OCI-LY7 (cell line): ENCODE results near the gene KCTD7. TPM values are rescaled to one million over a fixed set of nuclear protein-coding genes. Genes with fewer than 3 reads are reported as not detected.
A peak's percentile ranks its signal among the peaks of the same experiment; 100 is the strongest.
"Not testable (repeated sequence)": the region's sequence is repeated elsewhere in the genome, so short reads cannot be mapped to it uniquely, and the experiment has no call there.

ENCODE experiments used
- BruUV-seq: library from RNA; stranded (reverse); fragments of 400-500 nt; replicated peaks from 2 replicates; lab custom pipeline; 2021; lab: Mats Ljungman, UMichigan
- CTCF ChIA-PET: fragments of 300-600 bp; sonication (Branson Sonifier 250); formaldehyde crosslinking; loops from one replicate; lab custom pipeline; 2022; ENCODE audit warnings: antibody characterized with exemption; ENCODE audit not compliant: unreplicated experiment; lab: Charles Lee
- POLR2A ChIA-PET: fragments of 300-600 bp; sonication (Branson Sonifier 250); formaldehyde crosslinking; loops from one replicate; lab custom pipeline; 2022; ENCODE audit warnings: antibody characterized with exemption; lab: Charles Lee
- DNase-seq: peaks from one replicate; pipeline ENCODE4 v3.0.0-alpha.2; 2015; ENCODE audit warnings: low spot score
- H2AFZ ChIP-seq: fragments of 200-600 bp; sonication (generic), shearing (Covaris generic); 2 replicates; pipeline ENCODE4 v1.6.1; 2014; ENCODE audit warnings: mild to moderate bottlenecking, antibody characterized with exemption, low read length, moderate library complexity
- H3K27ac ChIP-seq: fragments of 200-600 bp; sonication (generic); 2 replicates; pipeline ENCODE4 v1.5.1; 2014; ENCODE audit warnings: mixed run types, low read depth, mild to moderate bottlenecking, moderate library complexity, low read length, inconsistent platforms; ENCODE audit not compliant: poor library complexity, severe bottlenecking
- H3K36me3 ChIP-seq: fragments of 200-600 bp; sonication (generic); 2 replicates; pipeline ENCODE4 v1.6.1; 2014; ENCODE audit warnings: mild to moderate bottlenecking, antibody characterized with exemption, low read length, moderate library complexity, mixed read lengths; ENCODE audit not compliant: insufficient read depth
- H3K4me1 ChIP-seq: fragments of 200-600 bp; sonication (generic); 2 replicates; pipeline ENCODE4 v1.5.1; 2014; ENCODE audit warnings: mild to moderate bottlenecking, low read length; ENCODE audit not compliant: insufficient read depth, poor library complexity, severe bottlenecking
- H3K4me2 ChIP-seq: fragments of 200-600 bp; sonication (generic); 2 replicates; pipeline ENCODE4 v1.6.1; 2014; ENCODE audit warnings: mild to moderate bottlenecking, low read length
- H3K4me3 ChIP-seq: fragments of 200-600 bp; sonication (generic); 2 replicates; pipeline ENCODE4 v1.5.1; 2014; ENCODE audit warnings: mild to moderate bottlenecking, low read depth, low read length; ENCODE audit not compliant: poor library complexity, severe bottlenecking
- H3K79me2 ChIP-seq: fragments of 200-600 bp; sonication (generic); 2 replicates; pipeline ENCODE4 v1.6.1; 2016; ENCODE audit warnings: low read depth, mild to moderate bottlenecking, low read length, moderate library complexity, mixed read lengths; ENCODE audit not compliant: insufficient read depth
- H3K9me2 ChIP-seq: fragments of 200-600 bp; sonication (generic); 2 replicates; pipeline ENCODE4 v1.6.1; 2016; ENCODE audit warnings: mild to moderate bottlenecking, low read length, mixed read lengths; ENCODE audit not compliant: insufficient read depth
- H3K9me3 ChIP-seq: fragments of 200-600 bp; sonication (generic); 2 replicates; pipeline ENCODE4 v1.6.1; 2014; ENCODE audit warnings: mild to moderate bottlenecking, mixed run types, low read length, mixed read lengths
- H4K20me1 ChIP-seq: fragments of 200-600 bp; sonication (generic); 2 replicates; pipeline ENCODE4 v1.6.1; 2014; ENCODE audit warnings: mild to moderate bottlenecking, antibody characterized with exemption, low read length, moderate library complexity, mixed read lengths; ENCODE audit not compliant: insufficient read depth
- EZH2phosphoT487 ChIP-seq: fragments of 200-600 bp; sonication (generic); IDR thresholded peaks from 2 replicates; pipeline ENCODE4 v1.6.1; 2018; ENCODE audit warnings: low read depth, borderline replicate concordance, mild to moderate bottlenecking, mixed run types, antibody characterized with exemption, low read length, moderate library complexity, mixed read lengths
- intact Hi-C: fragments of 100-400 bp; cut with micrococcal nuclease; formaldehyde crosslinking; loops from one replicate; pipeline ENCODE4 v1.10.0; 2022; ENCODE audit not compliant: unreplicated experiment
- total RNA-seq, 2 experiments: library from RNA; depleted of rRNA in 1 of 2; stranded (reverse); fragments of >200 nt in 1 of 2; shearing (Covaris generic) in 1 of 2; gene quantifications; 2 replicates each; pipeline ENCODE4 v1.2.3, GENCODE V29; 2014 to 2022
- TF ChIP-seq, protein P1 (sequence below): fragments of 200-600 bp; sonication (generic); conservative IDR thresholded peaks from 2 replicates; pipeline ENCODE4 v1.5.1; 2014; ENCODE audit warnings: mild to moderate bottlenecking, antibody characterized with exemption, low read length, moderate library complexity, mixed read lengths

Gene KCTD7
- total RNA-seq, 2 experiments from 2014 or later = 40.5 to 41.8 TPM

DNA sequence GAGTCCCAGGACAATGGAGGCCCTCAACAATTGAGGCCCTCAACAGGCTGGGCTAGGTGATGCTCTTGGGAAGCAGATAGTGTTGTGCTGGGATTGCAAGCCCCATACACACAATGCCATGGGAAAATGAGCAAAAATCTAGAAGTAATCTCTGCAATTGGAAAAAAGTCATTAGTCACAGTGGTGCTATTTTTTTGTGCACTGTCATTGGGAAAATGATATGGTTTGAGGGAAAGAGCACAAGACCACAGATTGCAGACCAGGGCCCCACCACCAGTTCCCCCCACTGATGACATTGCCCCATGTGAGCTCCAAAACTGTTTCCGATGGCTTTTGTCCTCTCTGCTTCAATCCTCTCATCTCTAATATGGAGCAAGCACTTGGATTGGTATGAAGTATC is 1.9 kb downstream of the KCTD7 start:
- CTCF ChIA-PET = no interaction called here
- POLR2A ChIA-PET = interaction anchor here (0.5 to 4.2 kb wide), 3 partner anchors 12 to 41 kb away, joined by 3 to 20 read pairs (median 3); no protein-coding TSS in a partner anchor

DNA sequence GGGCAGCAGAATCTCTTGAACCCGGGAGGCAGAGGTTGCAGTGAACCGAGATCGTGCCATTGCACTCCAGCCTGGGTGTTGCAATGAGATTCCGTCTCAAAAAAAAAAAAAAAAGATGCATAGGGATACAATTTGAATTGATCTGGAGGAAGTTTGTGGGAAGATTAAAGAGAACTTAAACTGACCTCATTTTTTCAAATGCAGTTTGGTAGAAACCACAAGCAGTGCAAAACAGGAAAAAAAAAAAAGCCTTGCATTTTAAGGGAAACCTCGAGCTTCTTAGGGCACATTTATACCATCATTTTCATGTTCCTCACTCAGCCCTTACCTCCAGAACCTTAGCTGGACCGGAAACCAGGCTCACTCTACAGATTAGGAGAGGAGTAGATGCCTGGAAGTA is 2.8 kb downstream of the KCTD7 start:
- peaks cover 40% of the 10 kb centered on the region; the same call in 1 of the 2 replicates for H3K79me2 ChIP-seq
- peaks cover 16% of the 10 kb centered on the region for H3K36me3 ChIP-seq
- DNase-seq = peak; percentile 30
- H4K20me1 ChIP-seq = no peaks in the 10 kb centered on the region
- CTCF ChIA-PET = no interaction called here
- BruUV-seq = no TSS peak
- peak overlapping the region; percentile 97 for H3K4me2 ChIP-seq
- H2AFZ ChIP-seq = peak overlapping the region; percentile 15; the same call in 1 of the 2 replicates
- no peaks in the 10 kb centered on the region for H3K9me2 ChIP-seq
- H3K9me3 ChIP-seq = no peaks in the 10 kb centered on the region
- intact Hi-C loops = loop anchor here (10.0 kb wide), 1 partner anchor 363 kb away; the partner anchor contains the start of genes SBDS and TYW1
- TF ChIP-seq, protein P1, sequence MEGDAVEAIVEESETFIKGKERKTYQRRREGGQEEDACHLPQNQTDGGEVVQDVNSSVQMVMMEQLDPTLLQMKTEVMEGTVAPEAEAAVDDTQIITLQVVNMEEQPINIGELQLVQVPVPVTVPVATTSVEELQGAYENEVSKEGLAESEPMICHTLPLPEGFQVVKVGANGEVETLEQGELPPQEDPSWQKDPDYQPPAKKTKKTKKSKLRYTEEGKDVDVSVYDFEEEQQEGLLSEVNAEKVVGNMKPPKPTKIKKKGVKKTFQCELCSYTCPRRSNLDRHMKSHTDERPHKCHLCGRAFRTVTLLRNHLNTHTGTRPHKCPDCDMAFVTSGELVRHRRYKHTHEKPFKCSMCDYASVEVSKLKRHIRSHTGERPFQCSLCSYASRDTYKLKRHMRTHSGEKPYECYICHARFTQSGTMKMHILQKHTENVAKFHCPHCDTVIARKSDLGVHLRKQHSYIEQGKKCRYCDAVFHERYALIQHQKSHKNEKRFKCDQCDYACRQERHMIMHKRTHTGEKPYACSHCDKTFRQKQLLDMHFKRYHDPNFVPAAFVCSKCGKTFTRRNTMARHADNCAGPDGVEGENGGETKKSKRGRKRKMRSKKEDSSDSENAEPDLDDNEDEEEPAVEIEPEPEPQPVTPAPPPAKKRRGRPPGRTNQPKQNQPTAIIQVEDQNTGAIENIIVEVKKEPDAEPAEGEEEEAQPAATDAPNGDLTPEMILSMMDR = no peak
- TF ChIP-seq EZH2phosphoT487 = no peak
- H3K4me3 ChIP-seq = peak overlapping the region; percentile 74
- peaks cover 81% of the 10 kb centered on the region for H3K4me1 ChIP-seq
- POLR2A ChIA-PET = interaction anchor here (0.7 to 4.2 kb wide), 5 partner anchors 10 to 213 kb away, joined by 3 to 20 read pairs (median 5); no protein-coding TSS in a partner anchor
- H3K27ac ChIP-seq = peak overlapping the region; percentile 64

More for the DNA sequence above, 1.9 kb downstream of the KCTD7 start:
- no peak for DNase-seq
- no TSS peak for BruUV-seq
- no peak for TF ChIP-seq EZH2phosphoT487
- TF ChIP-seq, protein P1 = no peak
- peaks cover 13% of the 10 kb centered on the region for H3K36me3 ChIP-seq
- no peaks in the 10 kb centered on the region for H3K9me2 ChIP-seq
- H3K4me1 ChIP-seq = peaks cover 77% of the 10 kb centered on the region
- intact Hi-C loops = loop anchor here (10.0 kb wide), 1 partner anchor 364 kb away; the partner anchor contains the start of genes SBDS and TYW1
- no peaks in the 10 kb centered on the region for H4K20me1 ChIP-seq
- H3K4me3 ChIP-seq = peak overlapping the region; percentile 74
- H3K9me3 ChIP-seq = no peaks in the 10 kb centered on the region
- H3K27ac ChIP-seq = peak overlapping the region; percentile 64
- H3K79me2 ChIP-seq = peaks cover 40% of the 10 kb centered on the region; the same call in 1 of the 2 replicates
- H2AFZ ChIP-seq = no peak overlapping the region
- peak overlapping the region; percentile 97 for H3K4me2 ChIP-seq

DNA sequence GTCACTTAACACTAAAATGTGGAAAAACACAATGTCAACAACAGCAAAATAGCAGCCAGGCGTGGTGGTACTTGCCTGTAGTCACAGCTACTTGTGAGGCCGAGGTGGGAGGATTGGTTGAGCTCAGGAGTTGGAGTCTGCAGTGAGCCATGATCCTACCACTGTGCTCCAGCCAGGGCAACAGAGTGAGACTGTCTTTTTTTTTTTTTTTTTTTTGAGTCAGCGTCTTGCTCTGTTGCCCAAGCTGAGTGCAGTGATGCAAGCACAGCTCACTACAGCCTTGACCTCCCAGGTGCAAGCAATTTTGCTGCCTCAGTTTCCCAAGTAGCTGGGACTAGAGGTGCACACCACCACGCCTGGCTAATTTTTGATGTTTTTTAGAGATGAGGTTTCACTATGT is 6.1 kb downstream of the KCTD7 start:
- Histone ChIP-seq H4K20me1 (no peaks in the 10 kb centered on the region), H3K4me3 (peak overlapping the region; percentile 23), H3K9me3 (no peaks in the 10 kb centered on the region), H3K27ac (peak overlapping the region; percentile 81), H3K9me2 (no peaks in the 10 kb centered on the region), H3K79me2 (peaks cover 34% of the 10 kb centered on the region; the same call in 1 of the 2 replicates), H3K4me1 (peaks cover 60% of the 10 kb centered on the region), H2AFZ (no peak overlapping the region), H3K4me2 (peak overlapping the region; percentile 61), H3K36me3 (peaks cover 47% of the 10 kb centered on the region)
- CTCF ChIA-PET = interaction anchor here (0.6 kb wide), 1 partner anchor 399 kb away, joined by 4 read pairs; no protein-coding TSS in a partner anchor
- intact Hi-C loops = loop anchor here (10.0 kb wide), 1 partner anchor 360 kb away; the partner anchor contains the start of genes SBDS and TYW1
- TF ChIP-seq, protein P1 = no peak
- no peak for TF ChIP-seq EZH2phosphoT487
- POLR2A ChIA-PET = interaction anchor here (0.6 to 2.3 kb wide), 6 partner anchors 9 to 280 kb away, joined by 3 to 10 read pairs (median 4); no protein-coding TSS in a partner anchor
- BruUV-seq = no TSS peak
- DNase-seq = peak; percentile 90

DNA sequence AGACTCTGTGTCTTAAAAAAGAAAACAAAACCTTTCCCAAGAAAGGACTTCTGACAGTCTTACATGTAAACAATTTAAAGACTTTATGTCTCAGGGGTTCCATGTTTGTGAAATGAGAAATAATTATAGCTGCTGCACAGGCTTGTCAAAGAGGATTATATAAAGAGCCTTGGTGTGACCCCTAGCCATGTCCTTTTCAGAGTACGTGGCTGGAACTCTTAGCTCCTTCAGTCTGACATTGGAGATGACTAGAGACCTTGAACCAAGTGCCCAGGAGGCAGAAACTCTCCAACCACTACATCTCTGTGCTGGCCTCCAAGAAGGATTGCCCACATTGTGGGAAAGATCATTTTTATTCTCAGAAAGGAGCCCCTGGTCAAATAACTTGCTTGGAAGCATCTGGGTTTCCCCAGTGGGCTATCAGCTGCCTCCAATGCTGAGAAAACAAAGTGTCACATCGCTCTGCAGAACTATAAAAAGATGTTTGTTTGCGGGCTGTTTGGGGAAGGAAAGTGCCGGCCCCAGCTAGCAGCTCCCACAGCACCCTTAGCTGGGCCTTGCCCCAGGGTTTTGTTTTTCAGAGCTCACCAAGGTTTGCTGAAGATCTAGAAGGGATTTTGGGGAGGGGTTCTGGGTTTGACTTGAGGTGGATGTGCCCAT is 6.8 kb downstream of the KCTD7 start:
- CTCF ChIA-PET = interaction anchor here (0.6 kb wide), 1 partner anchor 399 kb away, joined by 4 read pairs; no protein-coding TSS in a partner anchor
- intact Hi-C loops = loop anchor here (10.0 kb wide), 1 partner anchor 359 kb away; the partner anchor contains the start of genes SBDS and TYW1
- peak overlapping the region; percentile 61 for H3K4me2 ChIP-seq
- POLR2A ChIA-PET = interaction anchor here (0.6 to 2.3 kb wide), 5 partner anchors 8 to 279 kb away, joined by 3 to 9 read pairs (median 3); no protein-coding TSS in a partner anchor
- H3K9me3 ChIP-seq, H4K20me1 ChIP-seq, H3K4me3 ChIP-seq, BruUV-seq, DNase-seq, H2AFZ ChIP-seq, H3K9me2 ChIP-seq: not testable (repeated sequence)
- peaks cover 28% of the 10 kb centered on the region; the same call in 1 of the 2 replicates for H3K79me2 ChIP-seq
- H3K36me3 ChIP-seq = peaks cover 53% of the 10 kb centered on the region
- H3K27ac ChIP-seq = peak overlapping the region; percentile 81
- H3K4me1 ChIP-seq = peaks cover 54% of the 10 kb centered on the region
